ENCODE data around the gene ZFPM1. TPM values are rescaled to one million over a fixed set of nuclear protein-coding genes. Genes with fewer than 3 reads are reported as not detected.

The ZFPM1 gene
- total RNA-seq, 1 experiment from 2014 or later, result 3.9 TPM

GRCh38 chr16:88536971-88537751, 84.1 kb downstream of the ZFPM1 start:
- ATAC-seq, result 0 out of 2 replicates have a peak, but pooled peaks have one; percentile 52
- no peaks in the 10 kb centered on the region for H3K4me1 ChIP-seq (ENCODE audit: control insufficient read depth, insufficient read depth, low read length)

GRCh38 chr16:88537859-88538258, 84.8 kb downstream of the ZFPM1 start:
- ChIA-PET POLR2A (no interaction called here), CTCF (no interaction called here)
- Histone ChIP-seq H3K9me3 (ENCODE audit: control insufficient read depth, insufficient read depth, low read depth, low read length) (no peaks in the 10 kb centered on the region), H3K36me3 (ENCODE audit: control insufficient read depth, insufficient read depth, low read length) (no peaks in the 10 kb centered on the region; the same call in 1 of the 2 replicates), H3K27me3 (ENCODE audit: control insufficient read depth, insufficient read depth, low read length) (no peaks in the 10 kb centered on the region), H3K4me1 (ENCODE audit: control insufficient read depth, insufficient read depth, low read length) (no peaks in the 10 kb centered on the region), H3K4me3 (ENCODE audit: low read depth in 2 of 2, low read length in 2 of 2) (no peak overlapping the region), H3K27ac (ENCODE audit: low read length) (no peak overlapping the region)
- ATAC-seq, result no peak
- BruUV-seq (replicated peaks), result no TSS peak
- in situ Hi-C loops (cut with HindIII; ENCODE audit: low pct_unique_long_range_greater_than_20kb, low sequenced_read_pairs), result no loop called here
- TF ChIP-seq POLR2AphosphoS5 (IDR thresholded peaks at IDR 0.05; ENCODE audit: low read depth, low read length) (no peak), CTCF (IDR thresholded peaks at IDR 0.05) (no peak), SIN3A (IDR thresholded peaks at IDR 0.05; ENCODE audit: borderline replicate concordance, insufficient read depth, low read depth, low read length) (no peak), REST (IDR thresholded peaks at IDR 0.05; ENCODE audit: insufficient read depth in 1 of 2, low read depth in 2 of 2, low read length in 1 of 2) (no peak), TCF7L2 (IDR thresholded peaks at IDR 0.05; ENCODE audit: low read depth, low read length) (no peak)
- intact Hi-C loops (cut with micrococcal nuclease; ENCODE audit: unreplicated experiment), result no loop called here
- no peak for DNase-seq (ENCODE audit: low read depth, low spot score)

More at GRCh38 chr16:88536971-88537751, 84.1 kb downstream of the ZFPM1 start:
- no peak for DNase-seq (ENCODE audit: low read depth, low spot score)
- in situ Hi-C loops (cut with HindIII; ENCODE audit: low pct_unique_long_range_greater_than_20kb, low sequenced_read_pairs) (no loop called here), intact Hi-C loops (cut with micrococcal nuclease; ENCODE audit: unreplicated experiment) (no loop called here)
- Histone ChIP-seq H3K27me3 (ENCODE audit: control insufficient read depth, insufficient read depth, low read length) (no peaks in the 10 kb centered on the region), H3K4me3 (ENCODE audit: low read depth in 2 of 2, low read length in 2 of 2) (no peak overlapping the region), H3K36me3 (ENCODE audit: control insufficient read depth, insufficient read depth, low read length) (no peaks in the 10 kb centered on the region; the same call in 1 of the 2 replicates), H3K9me3 (ENCODE audit: control insufficient read depth, insufficient read depth, low read depth, low read length) (no peaks in the 10 kb centered on the region), H3K27ac (ENCODE audit: low read length) (no peak overlapping the region)
- TF ChIP-seq POLR2AphosphoS5 (IDR thresholded peaks at IDR 0.05; ENCODE audit: low read depth, low read length), result no peak
- TF ChIP-seq REST (IDR thresholded peaks at IDR 0.05; ENCODE audit: insufficient read depth in 1 of 2, low read depth in 2 of 2, low read length in 1 of 2), result no peak
- no peak for TF ChIP-seq TCF7L2 (IDR thresholded peaks at IDR 0.05; ENCODE audit: low read depth, low read length)
- no peak for TF ChIP-seq SIN3A (IDR thresholded peaks at IDR 0.05; ENCODE audit: borderline replicate concordance, insufficient read depth, low read depth, low read length)
- no peak for TF ChIP-seq CTCF (IDR thresholded peaks at IDR 0.05)
- POLR2A ChIA-PET, result no interaction called here
- CTCF ChIA-PET, result no interaction called here
- BruUV-seq (replicated peaks), result no TSS peak

Measured in Panc1 (cell line).